Measurements from ENCODE around the gene LGALS9C. TPM values are rescaled to one million over a fixed set of nuclear protein-coding genes. Genes with fewer than 3 reads are reported as not detected.
"Not testable (repeated sequence)": the region's sequence is repeated elsewhere in the genome, so short reads cannot be mapped to it uniquely, and the experiment has no call there.

LGALS9C gene
- total and polyA plus RNA-seq, 2 donors from 2014 or later: not detected

DNA sequence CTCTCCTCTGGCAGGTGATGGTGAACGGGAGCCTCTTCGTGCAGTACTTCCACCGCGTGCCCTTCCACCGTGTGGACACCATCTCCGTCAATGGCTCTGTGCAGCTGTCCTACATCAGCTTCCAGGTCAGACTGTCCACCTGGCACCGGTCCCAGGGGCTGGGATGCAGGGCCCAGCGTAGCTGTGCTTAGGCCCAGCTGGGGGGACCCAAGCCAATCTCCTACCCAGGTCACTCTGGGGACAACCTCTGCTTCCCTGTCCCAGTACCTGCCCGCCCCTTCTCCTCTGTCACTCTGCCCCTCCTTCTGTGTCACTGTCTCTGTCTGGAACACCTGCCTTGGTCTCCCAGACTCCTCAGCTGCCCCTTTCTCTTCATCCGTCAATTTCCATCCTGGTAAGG is 11.0 kb downstream of the LGALS9C start:
- FAIRE-seq; H3K4me3 ChIP-seq (ENCODE audit: low read length in 3 of 3); H3K9ac ChIP-seq (ENCODE audit: low read length in 3 of 3); intact Hi-C loops (cut with DNase I); H3K27ac ChIP-seq (ENCODE audit: low read depth in 2 of 2, low read length in 2 of 2); H3K9me3 ChIP-seq (ENCODE audit: control insufficient read depth in 2 of 3, insufficient read depth in 1 of 3, low read length in 3 of 3); DNase-seq; H3K27me3 ChIP-seq (ENCODE audit: control insufficient read depth, insufficient read depth, low read length); H3K36me3 ChIP-seq (ENCODE audit: control insufficient read depth in 2 of 3, insufficient read depth in 3 of 3, low read length in 3 of 3); H3K4me1 ChIP-seq (ENCODE audit: control insufficient read depth in 2 of 3, insufficient read depth in 2 of 3, low read depth in 1 of 3, low read length in 3 of 3): not testable (repeated sequence)

DNA sequence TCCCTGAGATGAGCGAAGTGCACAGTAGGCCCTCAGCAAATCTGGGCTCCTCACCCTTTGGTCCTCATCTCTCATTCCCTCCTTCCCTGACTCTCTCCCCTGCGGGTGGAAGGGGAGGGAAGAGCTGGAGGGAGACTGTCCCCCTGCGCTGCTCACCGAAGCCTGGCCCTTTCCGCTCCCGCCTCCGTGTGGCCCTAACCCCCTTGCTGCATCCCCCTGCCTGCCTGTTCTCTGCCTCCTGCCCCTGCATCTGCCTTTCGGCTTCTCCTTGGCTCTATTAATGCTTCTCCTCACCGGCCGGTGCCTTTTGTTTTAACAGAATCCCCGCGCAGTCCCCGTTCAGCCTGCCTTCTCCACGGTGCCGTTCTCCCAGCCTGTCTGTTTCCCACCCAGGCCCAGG is 12.0 kb downstream of the LGALS9C start:
- H3K27ac ChIP-seq (ENCODE audit: low read depth in 2 of 2, low read length in 2 of 2); H3K27me3 ChIP-seq (ENCODE audit: control insufficient read depth, insufficient read depth, low read length); H3K4me1 ChIP-seq (ENCODE audit: control insufficient read depth in 2 of 3, insufficient read depth in 2 of 3, low read depth in 1 of 3, low read length in 3 of 3); intact Hi-C loops (cut with DNase I); H3K9ac ChIP-seq (ENCODE audit: low read length in 3 of 3); H3K4me3 ChIP-seq (ENCODE audit: low read length in 3 of 3); FAIRE-seq; H3K36me3 ChIP-seq (ENCODE audit: control insufficient read depth in 2 of 3, insufficient read depth in 3 of 3, low read length in 3 of 3); H3K9me3 ChIP-seq (ENCODE audit: control insufficient read depth in 2 of 3, insufficient read depth in 1 of 3, low read length in 3 of 3); DNase-seq: not testable (repeated sequence)

DNA sequence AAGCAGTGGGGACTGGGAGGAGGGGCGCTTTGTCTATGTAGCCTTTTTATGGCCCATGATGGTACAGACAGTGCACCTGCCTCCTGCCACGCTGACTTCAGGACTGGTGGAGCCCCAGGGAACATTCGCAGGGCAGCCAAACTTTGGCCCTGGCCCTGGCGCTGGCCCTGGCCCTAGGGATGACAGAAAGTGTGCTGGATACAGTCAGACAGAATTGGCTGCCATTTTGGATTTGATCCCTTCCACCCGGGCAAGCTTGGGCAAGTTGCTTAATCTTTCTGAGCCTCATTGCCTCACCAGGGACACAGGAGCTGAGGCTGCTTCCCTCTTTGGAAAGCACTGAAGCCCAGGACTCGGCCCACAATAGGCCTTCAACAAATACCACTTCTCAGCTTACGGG is 13.4 kb downstream of the LGALS9C start:
- DNase-seq; H3K27me3 ChIP-seq (ENCODE audit: control insufficient read depth, insufficient read depth, low read length); FAIRE-seq; H3K4me1 ChIP-seq (ENCODE audit: control insufficient read depth in 2 of 3, insufficient read depth in 2 of 3, low read depth in 1 of 3, low read length in 3 of 3); intact Hi-C loops (cut with DNase I); H3K9ac ChIP-seq (ENCODE audit: low read length in 3 of 3); H3K4me3 ChIP-seq (ENCODE audit: low read length in 3 of 3); H3K27ac ChIP-seq (ENCODE audit: low read depth in 2 of 2, low read length in 2 of 2); H3K9me3 ChIP-seq (ENCODE audit: control insufficient read depth in 2 of 3, insufficient read depth in 1 of 3, low read length in 3 of 3); H3K36me3 ChIP-seq (ENCODE audit: control insufficient read depth in 2 of 3, insufficient read depth in 3 of 3, low read length in 3 of 3): not testable (repeated sequence)

DNA sequence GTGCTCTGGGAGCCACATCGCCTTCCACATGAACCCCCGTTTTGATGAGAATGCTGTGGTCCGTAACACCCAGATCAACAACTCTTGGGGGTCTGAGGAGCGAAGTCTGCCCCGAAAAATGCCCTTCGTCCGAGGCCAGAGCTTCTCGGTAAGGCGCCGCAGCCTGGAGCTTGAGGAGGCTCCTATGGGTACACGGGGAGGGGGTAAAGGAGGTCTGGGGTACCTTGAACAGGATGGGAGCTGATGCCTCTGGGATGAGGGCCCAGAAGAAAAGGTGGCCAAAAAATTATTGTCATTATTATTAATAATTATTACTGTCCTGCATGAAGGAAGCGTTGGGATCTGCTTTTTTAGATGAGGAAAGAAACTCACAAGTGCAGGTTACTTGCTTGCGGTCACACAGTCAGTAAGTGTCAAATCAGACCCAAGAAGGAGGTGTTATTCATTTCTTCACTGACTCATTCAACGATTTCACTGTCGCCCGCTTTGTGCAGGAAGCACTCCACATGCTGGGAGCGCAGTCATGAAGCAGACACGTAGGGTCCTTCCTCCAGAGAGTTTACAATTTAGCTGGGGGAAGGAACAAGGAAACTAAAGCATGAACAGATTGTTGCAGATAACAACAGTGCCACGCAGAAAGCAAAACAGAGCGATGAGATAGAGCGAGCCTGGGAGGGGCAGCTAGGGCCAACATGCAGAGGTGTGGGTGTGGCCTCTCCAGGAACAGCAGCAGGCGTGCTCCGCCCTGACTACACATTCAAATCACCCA is 16.3 kb downstream of the LGALS9C start:
- H3K27me3 ChIP-seq (ENCODE audit: control insufficient read depth, insufficient read depth, low read length); H3K9ac ChIP-seq (ENCODE audit: low read length in 3 of 3); H3K4me3 ChIP-seq (ENCODE audit: low read length in 3 of 3); H3K27ac ChIP-seq (ENCODE audit: low read depth in 2 of 2, low read length in 2 of 2); DNase-seq; FAIRE-seq; intact Hi-C loops (cut with DNase I); H3K9me3 ChIP-seq (ENCODE audit: control insufficient read depth in 2 of 3, insufficient read depth in 1 of 3, low read length in 3 of 3); H3K4me1 ChIP-seq (ENCODE audit: control insufficient read depth in 2 of 3, insufficient read depth in 2 of 3, low read depth in 1 of 3, low read length in 3 of 3); H3K36me3 ChIP-seq (ENCODE audit: control insufficient read depth in 2 of 3, insufficient read depth in 3 of 3, low read length in 3 of 3): not testable (repeated sequence)

DNA sequence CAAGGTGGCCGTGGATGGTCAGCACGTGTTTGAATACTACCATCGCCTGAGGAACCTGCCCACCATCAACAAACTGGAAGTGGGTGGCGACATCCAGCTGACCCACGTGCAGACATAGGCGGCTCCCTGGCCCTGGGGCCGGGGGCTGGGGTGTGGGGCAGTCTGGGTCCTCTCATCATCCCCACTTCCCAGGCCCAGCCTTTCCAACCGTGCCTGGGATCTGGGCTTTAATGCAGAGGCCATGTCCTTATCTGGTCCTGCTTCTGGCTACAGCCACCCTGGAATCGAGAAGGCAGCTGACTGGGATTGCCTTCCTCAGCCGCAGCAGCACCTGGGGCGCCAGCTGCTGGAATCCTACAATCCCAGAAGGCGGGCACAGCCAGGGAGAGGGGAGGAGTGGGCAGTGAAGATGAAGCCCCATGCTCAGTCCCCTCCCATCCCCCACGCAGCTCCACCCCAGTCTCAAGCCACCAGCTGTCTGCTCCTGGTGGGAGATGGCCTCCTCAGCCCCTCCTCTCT is 17.7 kb downstream of the LGALS9C start:
- FAIRE-seq; H3K4me3 ChIP-seq (ENCODE audit: low read length in 3 of 3); H3K27ac ChIP-seq (ENCODE audit: low read depth in 2 of 2, low read length in 2 of 2); H3K27me3 ChIP-seq (ENCODE audit: control insufficient read depth, insufficient read depth, low read length); H3K9ac ChIP-seq (ENCODE audit: low read length in 3 of 3); H3K36me3 ChIP-seq (ENCODE audit: control insufficient read depth in 2 of 3, insufficient read depth in 3 of 3, low read length in 3 of 3); H3K4me1 ChIP-seq (ENCODE audit: control insufficient read depth in 2 of 3, insufficient read depth in 2 of 3, low read depth in 1 of 3, low read length in 3 of 3); intact Hi-C loops (cut with DNase I); H3K9me3 ChIP-seq (ENCODE audit: control insufficient read depth in 2 of 3, insufficient read depth in 1 of 3, low read length in 3 of 3): not testable (repeated sequence)
- peak in 1 of 5 donors; percentile 8 for DNase-seq

DNA sequence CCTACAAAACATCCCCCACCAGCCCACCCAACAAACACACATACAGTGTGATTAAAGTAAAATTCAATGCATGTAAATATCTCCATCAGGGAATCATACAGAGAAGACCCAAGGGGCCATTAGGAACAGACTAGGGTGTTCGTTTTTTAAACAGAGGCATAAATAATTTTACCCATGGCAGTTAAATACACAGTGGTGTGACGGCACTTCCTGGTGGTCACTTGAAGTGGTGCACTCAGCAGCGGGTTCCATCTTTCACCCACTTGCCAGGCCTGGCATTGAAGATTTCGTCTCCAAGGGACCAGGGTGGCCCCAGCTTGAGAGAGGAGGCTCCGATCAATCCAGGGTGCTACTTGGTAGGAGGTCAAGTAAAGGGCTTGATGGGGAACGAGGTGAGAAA is 20.5 kb downstream of the LGALS9C start:
- H3K9me3 ChIP-seq (ENCODE audit: control insufficient read depth in 2 of 3, insufficient read depth in 1 of 3, low read length in 3 of 3); H3K36me3 ChIP-seq (ENCODE audit: control insufficient read depth in 2 of 3, insufficient read depth in 3 of 3, low read length in 3 of 3); intact Hi-C loops (cut with DNase I); H3K9ac ChIP-seq (ENCODE audit: low read length in 3 of 3); H3K4me1 ChIP-seq (ENCODE audit: control insufficient read depth in 2 of 3, insufficient read depth in 2 of 3, low read depth in 1 of 3, low read length in 3 of 3); H3K27me3 ChIP-seq (ENCODE audit: control insufficient read depth, insufficient read depth, low read length); FAIRE-seq; H3K4me3 ChIP-seq (ENCODE audit: low read length in 3 of 3); H3K27ac ChIP-seq (ENCODE audit: low read depth in 2 of 2, low read length in 2 of 2); DNase-seq: not testable (repeated sequence)

DNA sequence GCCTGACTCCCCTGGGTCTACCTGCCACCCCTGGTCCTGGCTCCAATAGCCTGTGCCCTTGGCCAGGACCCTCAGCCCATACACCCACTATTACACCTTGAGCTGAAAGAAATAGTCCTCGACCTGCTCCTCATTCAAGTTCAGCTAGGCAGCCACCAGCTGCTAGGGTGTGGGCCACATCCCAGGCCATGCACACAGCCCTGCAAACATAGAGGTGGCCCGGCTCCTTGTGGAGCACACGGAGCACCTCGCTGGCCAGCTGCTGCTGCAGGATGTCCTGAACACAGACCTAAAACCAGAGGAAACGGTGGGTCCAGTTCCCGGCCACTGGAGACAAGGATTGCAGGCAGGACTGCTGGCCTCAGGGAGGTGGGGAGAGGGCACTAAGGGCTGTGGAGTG is 22.5 kb downstream of the LGALS9C start:
- H3K27me3 ChIP-seq (ENCODE audit: control insufficient read depth, insufficient read depth, low read length); H3K36me3 ChIP-seq (ENCODE audit: control insufficient read depth in 2 of 3, insufficient read depth in 3 of 3, low read length in 3 of 3); DNase-seq; H3K4me3 ChIP-seq (ENCODE audit: low read length in 3 of 3); H3K9me3 ChIP-seq (ENCODE audit: control insufficient read depth in 2 of 3, insufficient read depth in 1 of 3, low read length in 3 of 3); FAIRE-seq; H3K27ac ChIP-seq (ENCODE audit: low read depth in 2 of 2, low read length in 2 of 2); intact Hi-C loops (cut with DNase I); H3K9ac ChIP-seq (ENCODE audit: low read length in 3 of 3); H3K4me1 ChIP-seq (ENCODE audit: control insufficient read depth in 2 of 3, insufficient read depth in 2 of 3, low read depth in 1 of 3, low read length in 3 of 3): not testable (repeated sequence)

DNA sequence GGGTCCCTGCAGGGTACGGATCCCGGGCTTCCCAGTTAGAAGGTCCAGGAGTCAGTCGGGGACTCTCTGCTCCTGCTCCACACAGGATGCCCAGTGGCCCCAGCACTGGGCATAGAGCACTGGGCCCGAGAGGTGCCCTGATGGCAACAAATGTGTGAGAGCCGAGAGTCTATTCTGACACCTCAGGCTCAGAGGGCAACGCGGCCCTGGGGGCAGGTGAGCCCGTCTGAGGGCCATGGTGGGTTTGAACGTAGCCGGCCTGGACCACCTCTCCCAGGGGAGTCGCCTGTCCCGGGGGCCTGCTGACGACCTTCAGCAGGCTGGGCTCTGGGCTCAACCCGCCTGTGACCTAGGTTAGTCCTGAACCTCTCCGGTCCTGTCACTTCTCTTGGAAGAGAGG is 23.2 kb downstream of the LGALS9C start:
- H3K4me3 ChIP-seq (ENCODE audit: low read length in 3 of 3); H3K27me3 ChIP-seq (ENCODE audit: control insufficient read depth, insufficient read depth, low read length); H3K27ac ChIP-seq (ENCODE audit: low read depth in 2 of 2, low read length in 2 of 2); H3K9ac ChIP-seq (ENCODE audit: low read length in 3 of 3); intact Hi-C loops (cut with DNase I); H3K4me1 ChIP-seq (ENCODE audit: control insufficient read depth in 2 of 3, insufficient read depth in 2 of 3, low read depth in 1 of 3, low read length in 3 of 3); H3K9me3 ChIP-seq (ENCODE audit: control insufficient read depth in 2 of 3, insufficient read depth in 1 of 3, low read length in 3 of 3); FAIRE-seq; DNase-seq; H3K36me3 ChIP-seq (ENCODE audit: control insufficient read depth in 2 of 3, insufficient read depth in 3 of 3, low read length in 3 of 3): not testable (repeated sequence)

All from kidney (tissue), 11 donors.